Measurements from ENCODE around the gene CFTR.
A peak's percentile ranks its signal among the peaks of the same experiment; 100 is the strongest.

Gene CFTR

GRCh38 chr7:117559391-117559790 is 79.6 kb downstream of the CFTR start:
- Histone ChIP-seq H3K4me3 (ENCODE audit: low read length) (no peak overlapping the region), H2BK15ac (replicated peaks; ENCODE audit: low read depth) (no peak overlapping the region), H3K27me3 (ENCODE audit: insufficient read depth, low read length, poor library complexity) (no peaks in the 10 kb centered on the region), H3K23ac (ENCODE audit: low read length) (no peak overlapping the region), H2AK5ac (ENCODE audit: low read length) (no peak overlapping the region), H3K4ac (ENCODE audit: low read depth, low read length) (no peak overlapping the region), H3K4me2 (ENCODE audit: low read length) (no peak overlapping the region), H2BK120ac (ENCODE audit: low read depth, low read length) (no peak overlapping the region), H3K4me1 (ENCODE audit: control insufficient read depth, low read depth, low read length) (no peaks in the 10 kb centered on the region), H2BK5ac (ENCODE audit: low read length) (no peak overlapping the region), H3K36me3 (ENCODE audit: control insufficient read depth, insufficient read depth, low read length) (no peaks in the 10 kb centered on the region), H4K5ac (ENCODE audit: low read length) (no peak overlapping the region), H3K79me1 (ENCODE audit: low read length) (no peaks in the 10 kb centered on the region), H3K18ac (ENCODE audit: low read length) (no peak overlapping the region), H3K56ac (ENCODE audit: low read length) (no peak overlapping the region), H3K27ac (ENCODE audit: low read depth, low read length) (no peak overlapping the region), H3K79me2 (ENCODE audit: control insufficient read depth, insufficient read depth, low read length) (no peaks in the 10 kb centered on the region), H4K8ac (ENCODE audit: low read depth, low read length) (no peak overlapping the region), H3K9ac (ENCODE audit: low read length) (no peak overlapping the region)
- no peak for DNase-seq
- WGBS (ENCODE audit: extremely low coverage, insufficient coverage, low lambda C conversion rate): no CpG with 5 or more reads among the region's 3 CpGs

- no peaks in the 10 kb centered on the region for H3K27me3 ChIP-seq (ENCODE audit: insufficient read depth, low read length, poor library complexity)
- DNase-seq: no peak
- H3K27ac ChIP-seq (ENCODE audit: low read depth, low read length): no peak overlapping the region
- no peaks in the 10 kb centered on the region for H3K79me2 ChIP-seq (ENCODE audit: control insufficient read depth, insufficient read depth, low read length)
- H2AK5ac ChIP-seq (ENCODE audit: low read length): no peak overlapping the region
- H3K18ac ChIP-seq (ENCODE audit: low read length): no peak overlapping the region
- no peak overlapping the region for H2BK120ac ChIP-seq (ENCODE audit: low read depth, low read length)
- no peaks in the 10 kb centered on the region for H3K4me1 ChIP-seq (ENCODE audit: control insufficient read depth, low read depth, low read length)
- no peak overlapping the region for H4K8ac ChIP-seq (ENCODE audit: low read depth, low read length)
- no peak overlapping the region for H3K4me2 ChIP-seq (ENCODE audit: low read length)
- H3K56ac ChIP-seq (ENCODE audit: low read length): no peak overlapping the region
- no peak overlapping the region for H3K23ac ChIP-seq (ENCODE audit: low read length)
- H2BK15ac ChIP-seq (replicated peaks; ENCODE audit: low read depth): no peak overlapping the region
- no peaks in the 10 kb centered on the region for H3K36me3 ChIP-seq (ENCODE audit: control insufficient read depth, insufficient read depth, low read length)
- no peak overlapping the region for H4K5ac ChIP-seq (ENCODE audit: low read length)
- H3K9ac ChIP-seq (ENCODE audit: low read length): no peak overlapping the region
- no peaks in the 10 kb centered on the region for H3K79me1 ChIP-seq (ENCODE audit: low read length)
- H3K4me3 ChIP-seq (ENCODE audit: low read length): no peak overlapping the region
- no peak overlapping the region for H2BK5ac ChIP-seq (ENCODE audit: low read length)
- H3K4ac ChIP-seq (ENCODE audit: low read depth, low read length): no peak overlapping the region
Measured at GRCh38 chr7:117560030-117560429, 80.2 kb downstream of the CFTR start.

GRCh38 chr7:117562759-117563158 is 82.9 kb downstream of the CFTR start:
- H3K56ac ChIP-seq (ENCODE audit: low read length): no peak overlapping the region
- H4K8ac ChIP-seq (ENCODE audit: low read depth, low read length): no peak overlapping the region
- no peak overlapping the region for H2BK15ac ChIP-seq (replicated peaks; ENCODE audit: low read depth)
- no CpG with 5 or more reads among the region's 2 CpGs for WGBS (ENCODE audit: extremely low coverage, insufficient coverage, low lambda C conversion rate)
- no peak overlapping the region for H2BK5ac ChIP-seq (ENCODE audit: low read length)
- no peaks in the 10 kb centered on the region for H3K36me3 ChIP-seq (ENCODE audit: control insufficient read depth, insufficient read depth, low read length)
- DNase-seq: peak; percentile 17
- no peaks in the 10 kb centered on the region for H3K79me2 ChIP-seq (ENCODE audit: control insufficient read depth, insufficient read depth, low read length)
- no peak overlapping the region for H3K27ac ChIP-seq (ENCODE audit: low read depth, low read length)
- H2BK120ac ChIP-seq (ENCODE audit: low read depth, low read length): no peak overlapping the region
- no peak overlapping the region for H3K4ac ChIP-seq (ENCODE audit: low read depth, low read length)
- H2AK5ac ChIP-seq (ENCODE audit: low read length): no peak overlapping the region
- H3K9ac ChIP-seq (ENCODE audit: low read length): no peak overlapping the region
- H3K4me2 ChIP-seq (ENCODE audit: low read length): no peak overlapping the region
- no peak overlapping the region for H4K5ac ChIP-seq (ENCODE audit: low read length)
- H3K4me3 ChIP-seq (ENCODE audit: low read length): no peak overlapping the region
- H3K27me3 ChIP-seq (ENCODE audit: insufficient read depth, low read length, poor library complexity): no peaks in the 10 kb centered on the region
- H3K79me1 ChIP-seq (ENCODE audit: low read length): no peaks in the 10 kb centered on the region
- H3K23ac ChIP-seq (ENCODE audit: low read length): no peak overlapping the region
- H3K4me1 ChIP-seq (ENCODE audit: control insufficient read depth, low read depth, low read length): no peaks in the 10 kb centered on the region
- H3K18ac ChIP-seq (ENCODE audit: low read length): no peak overlapping the region

GRCh38 chr7:117564080-117564479 is 84.3 kb downstream of the CFTR start:
- no peak overlapping the region for H3K27ac ChIP-seq (ENCODE audit: low read depth, low read length)
- no peak overlapping the region for H3K9ac ChIP-seq (ENCODE audit: low read length)

GRCh38 chr7:117564627-117565026 is 84.8 kb downstream of the CFTR start:
- Histone ChIP-seq H2BK15ac (replicated peaks; ENCODE audit: low read depth) (no peak overlapping the region), H4K8ac (ENCODE audit: low read depth, low read length) (no peak overlapping the region), H3K4ac (ENCODE audit: low read depth, low read length) (no peak overlapping the region), H2BK5ac (ENCODE audit: low read length) (no peak overlapping the region), H3K23ac (ENCODE audit: low read length) (no peak overlapping the region), H3K4me2 (ENCODE audit: low read length) (no peak overlapping the region), H3K18ac (ENCODE audit: low read length) (no peak overlapping the region), H3K4me1 (ENCODE audit: control insufficient read depth, low read depth, low read length) (no peaks in the 10 kb centered on the region), H3K56ac (ENCODE audit: low read length) (no peak overlapping the region), H2BK120ac (ENCODE audit: low read depth, low read length) (no peak overlapping the region), H3K79me2 (ENCODE audit: control insufficient read depth, insufficient read depth, low read length) (no peaks in the 10 kb centered on the region), H3K27me3 (ENCODE audit: insufficient read depth, low read length, poor library complexity) (no peaks in the 10 kb centered on the region), H3K27ac (ENCODE audit: low read depth, low read length) (no peak overlapping the region), H4K5ac (ENCODE audit: low read length) (no peak overlapping the region), H2AK5ac (ENCODE audit: low read length) (no peak overlapping the region), H3K79me1 (ENCODE audit: low read length) (no peaks in the 10 kb centered on the region), H3K4me3 (ENCODE audit: low read length) (no peak overlapping the region), H3K9ac (ENCODE audit: low read length) (no peak overlapping the region), H3K36me3 (ENCODE audit: control insufficient read depth, insufficient read depth, low read length) (no peaks in the 10 kb centered on the region)
- no CpG with 5 or more reads among the region's 2 CpGs for WGBS (ENCODE audit: extremely low coverage, insufficient coverage, low lambda C conversion rate)
- no peak for DNase-seq

More at GRCh38 chr7:117564080-117564479, 84.3 kb downstream of the CFTR start:
- no peaks in the 10 kb centered on the region for H3K79me2 ChIP-seq (ENCODE audit: control insufficient read depth, insufficient read depth, low read length)
- H3K79me1 ChIP-seq (ENCODE audit: low read length): no peaks in the 10 kb centered on the region
- H2BK5ac ChIP-seq (ENCODE audit: low read length): no peak overlapping the region
- no peak overlapping the region for H4K5ac ChIP-seq (ENCODE audit: low read length)
- H3K56ac ChIP-seq (ENCODE audit: low read length): no peak overlapping the region
- H3K4me2 ChIP-seq (ENCODE audit: low read length): no peak overlapping the region
- no peak overlapping the region for H4K8ac ChIP-seq (ENCODE audit: low read depth, low read length)
- no peaks in the 10 kb centered on the region for H3K27me3 ChIP-seq (ENCODE audit: insufficient read depth, low read length, poor library complexity)
- H3K18ac ChIP-seq (ENCODE audit: low read length): no peak overlapping the region
- no peak overlapping the region for H2AK5ac ChIP-seq (ENCODE audit: low read length)
- no peak overlapping the region for H3K23ac ChIP-seq (ENCODE audit: low read length)
- no peak overlapping the region for H3K4me3 ChIP-seq (ENCODE audit: low read length)
- no peak for DNase-seq
- WGBS (ENCODE audit: extremely low coverage, insufficient coverage, low lambda C conversion rate): no CpG with 5 or more reads among the region's 3 CpGs
- H3K4ac ChIP-seq (ENCODE audit: low read depth, low read length): no peak overlapping the region
- H3K36me3 ChIP-seq (ENCODE audit: control insufficient read depth, insufficient read depth, low read length): no peaks in the 10 kb centered on the region
- no peak overlapping the region for H2BK120ac ChIP-seq (ENCODE audit: low read depth, low read length)
- H3K4me1 ChIP-seq (ENCODE audit: control insufficient read depth, low read depth, low read length): no peaks in the 10 kb centered on the region
- no peak overlapping the region for H2BK15ac ChIP-seq (replicated peaks; ENCODE audit: low read depth)

- H3K56ac ChIP-seq (ENCODE audit: low read length): no peak overlapping the region
- no peak overlapping the region for H3K18ac ChIP-seq (ENCODE audit: low read length)
- H3K9ac ChIP-seq (ENCODE audit: low read length): no peak overlapping the region
- no peak overlapping the region for H3K27ac ChIP-seq (ENCODE audit: low read depth, low read length)
- H4K8ac ChIP-seq (ENCODE audit: low read depth, low read length): no peak overlapping the region
- H2BK15ac ChIP-seq (replicated peaks; ENCODE audit: low read depth): no peak overlapping the region
- H4K5ac ChIP-seq (ENCODE audit: low read length): no peak overlapping the region
- 100% methylated on average over 1 of the region's 4 CpGs for WGBS (ENCODE audit: extremely low coverage, insufficient coverage, low lambda C conversion rate)
- H3K4me3 ChIP-seq (ENCODE audit: low read length): no peak overlapping the region
- no peak overlapping the region for H3K4me2 ChIP-seq (ENCODE audit: low read length)
- no peaks in the 10 kb centered on the region for H3K27me3 ChIP-seq (ENCODE audit: insufficient read depth, low read length, poor library complexity)
- no peak overlapping the region for H2AK5ac ChIP-seq (ENCODE audit: low read length)
- H2BK5ac ChIP-seq (ENCODE audit: low read length): no peak overlapping the region
- H3K79me2 ChIP-seq (ENCODE audit: control insufficient read depth, insufficient read depth, low read length): no peaks in the 10 kb centered on the region
- H3K4ac ChIP-seq (ENCODE audit: low read depth, low read length): no peak overlapping the region
- no peaks in the 10 kb centered on the region for H3K4me1 ChIP-seq (ENCODE audit: control insufficient read depth, low read depth, low read length)
- no peak for DNase-seq
- no peak overlapping the region for H3K23ac ChIP-seq (ENCODE audit: low read length)
- no peaks in the 10 kb centered on the region for H3K79me1 ChIP-seq (ENCODE audit: low read length)
- no peaks in the 10 kb centered on the region for H3K36me3 ChIP-seq (ENCODE audit: control insufficient read depth, insufficient read depth, low read length)
- no peak overlapping the region for H2BK120ac ChIP-seq (ENCODE audit: low read depth, low read length)
Measured at GRCh38 chr7:117565226-117565625, 85.4 kb downstream of the CFTR start.
